ENCODE data around the gene IQGAP3.
A peak's percentile ranks its signal among the peaks of the same experiment; 100 is the strongest.

Gene IQGAP3

DNA sequence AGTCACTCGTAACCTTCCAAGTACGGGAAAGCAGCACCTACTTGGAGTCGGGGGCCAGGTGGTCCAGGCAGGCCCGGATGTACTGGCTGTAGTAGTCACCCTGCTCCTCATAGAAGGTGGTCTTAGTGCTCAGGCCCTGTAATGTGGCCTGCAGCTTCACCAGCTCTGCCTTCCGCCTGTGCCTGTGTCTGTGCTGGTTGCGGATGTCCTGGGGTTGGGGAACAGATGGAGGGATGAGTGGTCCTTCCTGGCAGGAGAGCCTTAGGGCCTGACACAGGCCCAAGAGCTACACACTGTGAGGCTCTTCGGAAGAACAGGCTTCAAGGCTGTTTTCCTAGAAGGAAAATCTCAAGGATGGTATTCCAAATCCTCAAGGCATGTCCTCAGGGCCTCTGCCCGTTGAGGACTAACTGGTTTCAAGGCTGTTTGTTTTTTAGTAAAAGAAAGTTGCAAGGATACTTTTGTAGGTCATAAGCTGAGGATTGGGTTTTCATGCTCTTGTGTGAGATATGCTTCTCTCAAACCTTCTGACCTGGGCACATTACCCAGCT, 43.4 kb downstream of the IQGAP3 start:
- TF ChIP-seq, protein P1, sequence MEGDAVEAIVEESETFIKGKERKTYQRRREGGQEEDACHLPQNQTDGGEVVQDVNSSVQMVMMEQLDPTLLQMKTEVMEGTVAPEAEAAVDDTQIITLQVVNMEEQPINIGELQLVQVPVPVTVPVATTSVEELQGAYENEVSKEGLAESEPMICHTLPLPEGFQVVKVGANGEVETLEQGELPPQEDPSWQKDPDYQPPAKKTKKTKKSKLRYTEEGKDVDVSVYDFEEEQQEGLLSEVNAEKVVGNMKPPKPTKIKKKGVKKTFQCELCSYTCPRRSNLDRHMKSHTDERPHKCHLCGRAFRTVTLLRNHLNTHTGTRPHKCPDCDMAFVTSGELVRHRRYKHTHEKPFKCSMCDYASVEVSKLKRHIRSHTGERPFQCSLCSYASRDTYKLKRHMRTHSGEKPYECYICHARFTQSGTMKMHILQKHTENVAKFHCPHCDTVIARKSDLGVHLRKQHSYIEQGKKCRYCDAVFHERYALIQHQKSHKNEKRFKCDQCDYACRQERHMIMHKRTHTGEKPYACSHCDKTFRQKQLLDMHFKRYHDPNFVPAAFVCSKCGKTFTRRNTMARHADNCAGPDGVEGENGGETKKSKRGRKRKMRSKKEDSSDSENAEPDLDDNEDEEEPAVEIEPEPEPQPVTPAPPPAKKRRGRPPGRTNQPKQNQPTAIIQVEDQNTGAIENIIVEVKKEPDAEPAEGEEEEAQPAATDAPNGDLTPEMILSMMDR (IDR thresholded peaks at IDR 0.05): no peak
- TF ChIP-seq ZFX (IDR thresholded peaks at IDR 0.05; ENCODE audit: borderline replicate concordance): no peak
- H3K27ac ChIP-seq: 0 out of 2 replicates have a peak overlapping the region, but pooled peaks have one; percentile 13

DNA sequence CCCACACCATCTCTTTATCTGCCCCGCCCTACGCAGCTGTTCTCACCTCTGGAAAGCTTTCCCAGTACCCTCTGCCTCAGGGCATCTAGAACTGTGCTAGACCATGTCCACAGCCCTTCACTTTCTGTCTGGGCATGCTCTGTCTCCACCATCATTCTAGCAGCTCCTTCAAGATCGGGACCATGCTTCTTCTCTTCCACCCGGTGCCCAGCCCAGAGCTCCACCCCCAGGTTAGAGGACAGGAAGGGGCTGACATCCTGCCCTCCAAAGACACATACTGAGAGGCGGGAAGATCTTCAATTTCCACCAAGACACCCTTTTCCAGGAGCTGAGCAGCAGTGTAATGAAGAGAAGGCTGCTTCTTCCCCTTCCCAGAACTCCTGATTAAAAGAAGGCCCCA, 44.1 kb downstream of the IQGAP3 start:
- peak overlapping the region; percentile 13; the same call in 1 of the 2 replicates for H3K27ac ChIP-seq
- TF ChIP-seq, protein P1 (IDR thresholded peaks at IDR 0.05): no peak
- no peak for TF ChIP-seq ZFX (IDR thresholded peaks at IDR 0.05; ENCODE audit: borderline replicate concordance)

DNA sequence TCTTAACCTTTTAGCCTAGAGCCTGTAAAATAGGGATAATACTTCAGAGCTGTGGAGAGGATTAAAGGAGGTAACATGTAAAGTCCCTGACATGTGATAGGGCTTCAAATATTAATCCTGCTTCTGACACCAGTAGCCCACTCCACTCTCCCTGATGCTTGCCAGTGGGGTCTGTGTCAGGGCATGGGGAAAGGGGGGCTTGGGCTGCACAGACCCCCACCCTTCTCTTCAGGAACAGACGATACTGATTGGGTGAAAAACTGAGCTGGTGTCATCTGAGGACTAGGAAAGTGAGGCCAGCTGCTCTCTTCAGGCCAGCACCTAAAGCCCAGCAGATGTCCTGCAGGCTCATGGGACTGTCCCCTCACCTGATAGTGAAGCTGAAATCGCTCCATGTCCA, 44.8 kb downstream of the IQGAP3 start:
- TF ChIP-seq ZFX (IDR thresholded peaks at IDR 0.05; ENCODE audit: borderline replicate concordance): no peak
- TF ChIP-seq, protein P1 (IDR thresholded peaks at IDR 0.05): no peak
- peak overlapping the region; percentile 13; the same call in 1 of the 2 replicates for H3K27ac ChIP-seq

- H3K27ac ChIP-seq: peak overlapping the region; percentile 47
- TF ChIP-seq, protein P1 (IDR thresholded peaks at IDR 0.05): no peak
- no peak for TF ChIP-seq ZFX (IDR thresholded peaks at IDR 0.05; ENCODE audit: borderline replicate concordance)
Measured at GRCh38 chr1:156525856-156526489, 46.4 kb downstream of the IQGAP3 start.

GRCh38 chr1:156525071-156525501, 47.3 kb downstream of the IQGAP3 start:
- peak overlapping the region; percentile 47 for H3K27ac ChIP-seq
- TF ChIP-seq, protein P1 (IDR thresholded peaks at IDR 0.05): no peak
- TF ChIP-seq ZFX (IDR thresholded peaks at IDR 0.05; ENCODE audit: borderline replicate concordance): no peak

DNA sequence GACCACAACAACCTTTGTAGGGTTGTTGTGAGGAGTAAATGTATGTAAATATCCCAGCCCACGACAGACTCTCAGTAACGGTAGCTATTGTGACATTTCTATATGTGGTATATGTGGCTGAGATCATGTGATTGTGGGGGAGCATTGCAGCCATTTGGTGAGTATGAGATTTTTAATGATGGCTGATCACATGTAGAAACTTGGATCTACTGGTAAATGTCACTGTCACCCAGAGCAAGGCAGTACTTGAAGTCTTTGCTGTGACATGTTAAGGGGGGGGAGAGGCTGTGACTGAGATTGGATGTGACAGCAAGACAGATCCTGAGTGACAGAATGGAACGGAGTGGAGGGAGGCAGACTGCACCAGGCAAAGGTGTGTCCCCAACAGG, 47.9 kb downstream of the IQGAP3 start:
- TF ChIP-seq, protein P1 (IDR thresholded peaks at IDR 0.05): no peak
- no peak for TF ChIP-seq ZFX (IDR thresholded peaks at IDR 0.05; ENCODE audit: borderline replicate concordance)
- peak overlapping the region; percentile 47 for H3K27ac ChIP-seq

GRCh38 chr1:156523801-156524480, 48.4 kb downstream of the IQGAP3 start:
- TF ChIP-seq, protein P1 (IDR thresholded peaks at IDR 0.05): no peak
- peak overlapping the region; percentile 47; the same call in 1 of the 2 replicates for H3K27ac ChIP-seq

All from 22Rv1 (cell line).